Measurements from ENCODE around the gene AFAP1.

GRCh38 chr4:7820031-7820818 lies 119.4 kb downstream of the AFAP1 start:
- TF ChIP-seq CTCF (IDR thresholded peaks at IDR 0.05), result no peak
- TF ChIP-seq ZFX (IDR thresholded peaks at IDR 0.05; ENCODE audit: borderline replicate concordance), result no peak
